Activated CD8-positive, alpha-beta memory T cell treated with anti-CD3 and anti-CD28 coated beads for 1 hour (primary cell): Measurements from ENCODE around the gene TXNDC2.
"Not testable (repeated sequence)": the region's sequence is repeated elsewhere in the genome, so short reads cannot be mapped to it uniquely, and the experiment has no call there.

Experiments used
- DNase-seq, 2 donors: peaks; one replicate each; pipeline ENCODE4 v3.0.0-alpha.2; 2020; ENCODE audit warnings: low read depth in 1 of 2; ENCODE audit errors: extremely low read depth in 1 of 2

Gene TXNDC2

DNA sequence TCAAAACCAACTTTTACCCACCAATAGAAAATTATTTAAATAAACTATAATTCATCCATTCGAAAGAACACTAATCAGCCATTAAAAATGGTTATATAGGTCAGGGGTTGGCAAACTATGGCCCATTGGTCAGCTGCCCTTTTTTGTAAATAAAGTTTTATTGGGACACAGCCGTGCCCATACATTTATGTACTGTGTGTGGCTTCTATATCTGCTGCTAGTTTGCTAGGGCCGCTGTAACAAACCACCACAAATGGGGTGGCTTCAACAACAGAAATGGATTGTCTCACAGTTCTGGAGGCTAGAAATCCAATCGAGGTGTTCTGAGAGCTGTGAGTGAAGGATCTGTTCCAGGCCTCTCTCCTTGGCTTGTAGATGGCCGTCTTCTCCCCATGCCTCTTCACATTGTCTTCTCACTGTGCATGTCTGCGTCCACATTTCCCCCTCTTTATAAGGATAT lies 7.0 kb upstream of the TXNDC2 start:
- no peak for DNase-seq

DNA sequence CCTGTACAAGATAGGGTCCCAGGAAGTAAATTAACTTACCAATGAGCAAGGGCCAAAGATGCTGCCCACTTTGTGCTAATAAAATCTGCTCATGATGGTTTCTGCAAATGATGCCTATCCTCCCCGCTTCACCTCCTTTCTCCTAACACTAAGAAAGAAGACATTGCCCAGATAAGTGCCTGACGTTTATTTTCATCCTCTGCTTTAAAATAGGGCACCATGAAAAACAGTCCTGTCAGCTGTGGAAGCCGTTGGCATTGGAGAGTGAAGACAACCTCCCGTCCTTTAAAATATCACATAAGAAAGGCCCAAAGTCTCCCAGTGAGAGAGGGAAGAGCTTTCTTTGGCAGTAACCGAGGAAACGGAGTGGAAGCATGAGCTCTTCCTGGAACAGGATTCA lies 1.7 kb upstream of the TXNDC2 start:
- DNase-seq = no peak

DNA sequence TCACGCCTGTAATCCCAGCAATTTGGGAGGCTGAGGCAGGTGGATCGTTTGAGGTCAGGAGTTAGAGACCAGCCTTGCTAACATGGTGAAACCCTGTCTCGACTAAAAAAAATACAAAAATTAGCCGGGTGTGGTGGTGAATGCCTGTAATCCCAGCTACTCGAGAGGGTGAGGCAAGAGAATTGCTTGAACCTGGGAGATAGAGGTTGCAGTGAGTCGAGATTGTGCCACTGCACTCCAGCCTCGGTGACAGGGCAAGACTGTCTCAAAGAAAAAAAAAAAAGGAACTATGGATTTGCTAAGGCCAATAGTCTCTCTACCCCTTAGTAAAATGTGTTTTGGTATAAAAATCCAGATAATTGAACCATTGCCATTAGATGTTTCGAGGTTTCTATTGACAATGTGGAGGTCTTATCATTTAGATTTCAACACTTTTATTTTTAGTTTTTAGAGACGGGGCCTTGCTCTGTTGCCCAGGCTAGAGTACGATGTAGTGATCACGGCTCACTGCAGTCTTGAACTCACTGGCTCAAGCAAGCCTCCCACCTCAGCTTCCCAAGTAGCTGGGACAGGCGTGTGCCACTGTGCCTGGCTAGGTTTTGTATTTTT lies 1.1 kb upstream of the TXNDC2 start:
- no peak for DNase-seq

DNA sequence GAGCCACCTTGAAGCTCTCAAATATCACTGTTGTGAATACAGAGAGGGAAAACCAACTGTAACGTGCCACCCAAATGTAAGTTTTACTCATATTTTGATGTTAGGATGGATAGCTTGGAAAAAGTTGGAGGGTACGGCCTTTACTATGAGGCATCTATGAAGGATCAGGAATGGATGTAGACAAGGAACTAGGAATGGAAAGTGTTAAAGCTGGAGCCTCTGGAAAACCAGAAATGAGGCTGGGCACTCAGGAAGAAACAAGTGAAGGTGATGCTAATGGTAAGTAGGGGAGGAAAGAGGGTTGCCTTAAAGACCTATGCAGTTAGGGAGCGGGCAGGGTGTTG lies 204 bp downstream of the TXNDC2 start:
- no peak for DNase-seq

DNA sequence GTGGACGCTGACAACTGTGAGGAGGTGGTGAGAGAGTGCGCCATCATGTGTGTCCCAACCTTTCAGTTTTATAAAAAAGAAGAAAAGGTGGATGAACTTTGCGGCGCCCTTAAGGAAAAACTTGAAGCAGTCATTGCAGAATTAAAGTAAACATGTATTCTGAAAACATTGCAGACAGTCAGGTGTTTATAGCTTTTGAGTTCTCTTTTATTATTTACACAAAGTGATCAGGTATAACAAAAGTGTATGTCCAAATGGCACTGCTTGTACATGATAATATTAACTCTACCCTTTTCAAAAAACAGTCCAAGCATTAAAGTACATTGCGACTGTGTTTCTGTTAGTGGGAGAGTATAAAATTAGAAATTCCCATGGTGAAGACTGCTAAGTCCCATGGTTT lies 2.2 kb downstream of the TXNDC2 start:
- no peak for DNase-seq

DNA sequence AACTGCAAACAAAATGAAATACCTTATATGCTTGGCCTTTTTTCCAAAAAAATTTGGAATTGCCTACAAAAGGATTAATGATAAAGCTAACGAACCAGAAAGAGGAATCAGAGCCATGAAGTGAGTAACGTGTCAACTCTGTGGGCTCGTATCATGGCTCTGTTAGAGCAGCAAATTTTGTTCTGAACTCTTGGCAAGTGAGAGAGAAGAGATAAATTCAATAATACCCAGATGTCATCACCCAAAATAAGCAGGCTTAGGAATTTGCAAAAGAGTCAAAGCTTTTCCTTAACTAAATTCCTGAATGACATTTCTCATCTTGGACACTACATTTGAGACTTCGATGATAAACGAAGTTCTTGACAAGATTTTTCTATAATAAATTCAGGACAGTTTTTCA lies 4.4 kb downstream of the TXNDC2 start:
- DNase-seq = no peak

DNA sequence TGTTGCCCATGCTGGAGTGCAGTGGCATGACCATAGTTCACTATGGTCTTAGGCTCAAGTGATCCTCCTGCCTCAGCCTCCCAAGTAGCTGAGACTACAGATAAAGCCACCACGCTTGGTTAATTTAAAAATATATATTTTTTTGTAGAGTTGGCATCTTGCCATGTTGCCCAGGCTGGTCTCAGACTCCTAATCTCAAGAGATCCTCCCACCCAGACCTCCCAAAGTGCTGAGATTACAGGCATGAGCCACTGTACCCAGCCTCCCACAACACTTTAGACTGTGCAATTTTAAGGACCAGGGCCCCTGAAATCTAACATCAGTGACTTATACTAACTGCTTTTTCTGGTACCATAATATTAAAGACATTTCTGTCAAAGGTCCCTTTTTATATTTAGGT lies 5.2 kb downstream of the TXNDC2 start:
- no peak for DNase-seq

DNA sequence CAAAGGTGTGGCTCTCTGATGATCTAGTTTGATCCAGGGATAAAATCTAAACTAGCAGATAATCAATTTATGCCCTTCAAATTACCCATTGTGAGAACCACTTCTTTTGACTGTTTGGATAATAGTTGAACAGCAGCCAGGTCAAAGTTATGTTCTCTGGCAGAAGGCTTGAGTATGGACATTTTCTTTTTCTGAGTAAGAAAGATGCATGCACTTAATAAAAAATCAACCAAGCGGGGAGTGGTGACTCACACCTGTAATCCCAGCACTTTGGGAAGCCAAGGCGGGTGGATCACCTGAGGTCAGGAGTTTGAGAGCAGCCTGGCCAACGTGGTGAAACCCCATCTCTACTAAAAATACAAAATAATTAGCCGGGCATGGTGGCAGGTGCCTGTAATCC lies 5.7 kb downstream of the TXNDC2 start:
- not testable (repeated sequence) for DNase-seq

DNA sequence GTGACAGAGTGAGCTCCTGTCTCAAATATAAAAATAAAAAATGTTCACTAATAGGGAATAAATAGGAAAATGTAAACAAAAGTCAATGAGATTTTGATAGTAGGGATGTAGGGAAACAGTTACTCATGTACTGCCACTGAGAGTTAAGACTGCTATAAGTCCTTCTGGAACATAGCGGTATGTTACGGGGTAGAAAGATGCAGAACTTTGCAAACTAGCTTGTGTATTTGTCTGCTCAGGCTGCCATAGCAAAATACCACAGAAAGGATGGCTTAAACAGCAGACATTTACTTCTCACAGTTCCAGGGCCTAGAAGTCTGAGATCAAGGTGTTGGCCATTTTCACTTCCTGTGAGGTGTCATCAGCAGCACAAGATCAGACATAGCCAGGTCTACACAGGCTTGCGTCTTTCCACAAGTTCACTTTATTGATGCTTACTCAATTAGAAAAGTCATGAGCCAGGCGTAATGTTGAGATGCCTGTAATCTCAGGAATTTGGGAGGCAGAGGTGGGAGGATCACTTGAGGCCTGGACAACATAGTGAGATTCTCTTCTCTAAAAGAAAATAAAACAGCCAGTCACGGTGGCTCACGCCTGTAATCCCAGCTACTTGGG lies 8.8 kb downstream of the TXNDC2 start:
- DNase-seq = no peak

DNA sequence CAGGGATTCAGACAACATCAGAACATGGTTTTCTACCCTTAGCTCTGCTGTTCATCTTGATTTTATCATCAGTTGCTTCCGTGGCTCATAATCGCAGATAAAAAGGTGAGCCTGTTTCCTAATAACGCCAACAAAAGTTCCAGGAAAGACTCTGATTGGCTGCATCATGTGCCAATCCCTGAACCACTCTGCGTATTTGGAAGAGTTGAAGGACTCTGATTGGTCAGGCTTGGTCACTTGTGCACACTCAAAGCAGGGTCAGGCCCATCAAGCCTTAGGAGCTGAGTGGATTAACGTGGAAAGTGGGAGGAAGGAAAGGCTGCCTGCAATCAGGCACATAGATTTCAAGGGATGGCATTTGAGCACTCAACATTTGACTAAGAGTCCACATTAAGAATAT lies 11.4 kb downstream of the TXNDC2 start:
- DNase-seq = no peak

DNA sequence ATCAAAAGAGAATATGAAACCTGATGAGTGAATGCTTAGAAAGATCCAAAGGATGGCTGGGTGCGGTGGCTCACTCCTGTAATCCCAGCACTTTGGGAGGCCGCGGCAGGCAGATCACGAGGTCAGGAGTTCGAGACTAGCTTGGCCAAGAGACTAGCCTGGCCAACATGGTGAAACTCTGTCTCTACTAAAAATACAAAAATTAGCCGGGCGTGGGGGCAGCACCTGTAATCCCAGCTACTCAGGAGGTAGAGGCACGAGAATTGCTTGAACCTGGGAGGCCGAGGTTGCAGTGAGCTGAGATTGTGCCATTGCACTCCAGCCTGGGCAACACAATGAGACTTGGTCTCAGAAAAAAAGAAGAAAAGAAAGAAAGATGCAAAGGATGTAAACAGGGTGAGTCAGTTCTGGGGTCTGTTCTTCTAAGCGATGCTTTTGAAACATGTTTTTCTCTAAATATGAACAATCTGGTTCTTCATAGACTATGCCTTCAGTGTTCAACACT lies 12.1 kb downstream of the TXNDC2 start:
- not testable (repeated sequence) for DNase-seq

DNA sequence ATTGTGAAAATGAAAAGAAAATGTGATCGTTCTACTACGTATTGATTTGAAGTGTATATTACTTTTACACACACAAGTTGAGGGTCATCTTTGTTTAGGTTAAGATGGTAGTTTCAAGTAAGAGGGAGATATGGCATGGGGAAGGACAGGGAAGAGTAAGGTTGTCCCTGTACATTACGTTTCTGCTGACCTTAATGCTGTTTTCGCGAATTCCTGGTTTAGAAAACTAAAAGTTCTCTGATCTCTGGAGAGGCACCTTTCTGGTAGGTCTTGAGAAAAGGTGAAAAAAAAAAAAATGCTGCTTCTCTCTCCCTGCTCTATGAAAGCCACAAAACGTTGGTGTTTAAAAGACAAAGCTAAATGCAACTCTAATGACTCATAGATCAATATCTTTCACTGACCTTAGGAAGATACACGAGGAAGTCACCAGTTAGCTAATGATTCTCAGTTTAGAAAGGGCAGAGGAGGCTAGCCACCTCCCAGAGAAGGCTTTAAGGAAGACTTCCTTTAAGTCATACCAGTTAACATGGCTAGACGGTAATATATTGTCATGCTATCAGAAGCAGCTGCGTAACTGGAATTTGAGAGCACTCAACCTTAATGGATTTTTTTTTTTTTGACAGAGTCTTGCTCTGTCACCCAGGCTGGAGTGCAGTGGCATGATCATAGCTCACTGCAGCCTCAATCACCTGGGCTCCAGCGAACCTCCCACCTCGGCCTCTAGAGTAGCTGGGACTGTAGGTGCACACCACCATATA lies 13.2 kb downstream of the TXNDC2 start:
- DNase-seq = no peak

DNA sequence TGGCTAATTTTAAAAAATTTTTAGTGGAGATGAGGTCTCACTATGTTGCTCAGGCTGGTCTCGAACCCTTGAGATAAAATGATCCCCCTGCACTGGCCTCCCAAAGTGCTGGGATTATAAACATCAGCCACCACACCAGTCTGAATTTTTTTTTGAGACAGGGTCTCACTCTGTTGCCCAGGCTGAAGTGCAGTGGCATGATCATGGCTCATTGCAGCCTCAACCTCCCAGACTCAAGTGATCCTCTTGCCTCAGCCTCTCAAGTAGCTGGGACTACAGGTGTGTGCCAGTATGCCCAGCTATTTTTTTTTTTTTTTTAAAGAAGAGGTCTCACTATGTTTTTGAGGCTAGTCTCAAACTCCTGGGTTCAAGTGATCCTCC lies 13.8 kb downstream of the TXNDC2 start:
- DNase-seq = not testable (repeated sequence)

DNA sequence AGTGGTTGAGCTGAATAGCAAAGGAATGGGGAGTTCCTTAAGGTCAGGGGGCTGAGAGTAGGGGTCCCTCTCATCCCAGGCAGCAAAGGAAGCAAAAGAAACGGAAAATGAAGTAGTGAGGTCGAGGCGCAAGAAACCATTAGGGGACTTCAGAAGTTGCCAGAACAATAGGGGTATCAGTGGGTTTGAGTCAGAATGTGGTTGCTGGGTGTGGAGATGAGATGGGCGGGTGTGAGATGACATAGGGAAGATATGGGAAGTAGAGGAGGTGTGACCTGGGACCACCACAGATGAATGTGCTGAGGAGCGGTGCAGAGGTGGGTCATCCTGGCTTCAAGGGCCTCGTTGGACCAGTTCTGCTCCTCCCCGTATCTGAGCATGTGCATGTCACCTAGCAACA lies 14.9 kb downstream of the TXNDC2 start:
- no peak for DNase-seq

DNA sequence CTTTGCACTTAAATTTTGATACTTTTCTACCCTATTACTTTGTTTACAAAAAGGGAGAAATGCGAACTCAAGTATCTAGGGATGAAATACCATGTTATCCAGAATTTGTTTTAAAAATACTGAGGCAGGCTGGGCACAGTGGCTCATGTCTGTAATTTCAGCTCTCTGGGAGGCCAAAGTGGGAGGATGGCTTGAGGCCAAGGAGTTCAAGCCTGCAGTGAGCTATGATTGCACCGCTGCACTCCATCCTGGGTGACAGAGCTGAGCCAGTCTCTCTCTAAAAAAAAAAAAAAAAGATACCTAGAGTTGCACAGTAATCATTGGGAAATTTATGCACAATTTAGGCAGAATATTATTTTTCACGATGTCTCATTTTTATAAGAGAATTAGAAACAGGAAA lies 15.6 kb downstream of the TXNDC2 start:
- DNase-seq = no peak

DNA sequence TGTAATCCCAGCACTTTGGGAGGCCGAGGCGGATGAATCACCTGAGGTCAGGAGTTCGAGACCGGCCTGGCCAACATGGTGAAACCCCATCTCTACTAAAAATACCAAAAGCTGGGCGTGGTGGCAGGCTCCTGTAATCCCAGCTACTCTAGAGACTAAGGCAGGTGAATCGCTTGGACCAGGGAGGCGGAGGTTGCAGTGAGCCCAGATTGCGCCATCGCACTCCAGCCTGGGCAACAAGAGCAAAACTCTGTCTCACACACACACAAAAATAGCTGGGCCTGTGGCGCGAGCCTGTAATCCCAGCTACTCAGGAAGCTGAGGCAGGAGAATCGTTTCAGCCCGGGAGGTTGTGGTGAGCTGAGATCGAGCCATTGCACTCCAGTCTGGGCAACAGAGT lies 16.5 kb downstream of the TXNDC2 start:
- DNase-seq = not testable (repeated sequence)

DNA sequence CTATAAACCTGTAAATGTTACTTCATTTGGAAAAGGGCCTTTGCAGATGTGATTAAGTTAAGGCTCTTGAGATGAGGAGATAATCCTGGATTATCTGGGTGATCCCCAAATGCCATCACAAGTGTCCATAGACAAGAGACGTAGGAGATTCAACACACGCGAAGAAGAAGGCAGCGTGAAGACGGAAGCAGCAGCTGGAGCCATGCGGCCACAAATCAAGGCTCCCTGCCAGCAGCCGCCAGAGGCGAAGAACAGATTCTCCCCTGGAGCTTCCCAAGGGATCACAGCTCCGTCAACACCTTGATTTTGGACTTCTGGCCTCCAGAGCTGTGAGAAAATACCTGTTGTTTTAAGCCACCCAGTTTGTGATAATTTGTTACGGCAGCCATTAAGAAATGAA lies 17.1 kb downstream of the TXNDC2 start:
- DNase-seq = no peak

DNA sequence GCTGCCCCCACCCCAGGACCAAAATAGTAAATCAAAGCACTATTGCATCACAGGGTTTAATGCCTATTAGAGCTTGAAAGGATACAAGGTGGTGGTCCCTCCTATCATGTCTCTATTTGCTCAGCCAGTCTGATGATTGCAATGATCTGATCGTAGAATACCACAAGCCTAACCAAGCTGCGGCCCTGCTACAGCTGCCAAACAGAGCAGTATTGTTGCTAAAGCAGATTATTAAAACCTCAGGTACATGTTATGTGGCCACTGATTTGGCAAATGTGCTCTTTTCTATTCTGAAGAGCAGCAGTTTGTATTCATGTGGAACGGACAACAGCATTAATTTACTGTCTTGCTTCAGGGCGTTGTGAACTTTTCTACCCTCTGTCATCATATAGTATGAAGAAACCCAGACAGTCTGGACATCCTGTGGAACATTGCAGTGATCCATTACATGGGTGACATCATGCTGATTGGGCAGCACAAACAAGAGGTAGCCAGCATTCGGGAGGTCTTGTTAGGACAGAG lies 19.7 kb downstream of the TXNDC2 start:
- no peak for DNase-seq

DNA sequence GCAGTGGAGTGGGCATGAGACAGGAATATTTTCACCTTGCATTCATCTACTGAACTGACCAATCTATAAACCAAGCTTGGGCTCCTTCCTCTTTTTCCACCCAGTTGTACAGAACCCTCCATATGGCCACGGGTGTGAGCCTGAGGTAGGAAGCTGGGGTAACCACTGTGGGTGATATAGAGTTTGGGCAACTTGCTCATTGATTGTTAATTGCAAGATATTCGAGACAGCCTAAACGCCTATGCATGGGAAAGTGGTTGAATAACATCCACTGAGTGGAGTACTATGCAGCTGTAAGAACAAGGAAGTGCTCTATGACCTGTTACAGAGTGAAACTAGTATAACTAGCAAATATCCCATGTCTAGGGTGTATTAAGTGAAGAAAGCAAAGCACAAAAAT lies 20.7 kb downstream of the TXNDC2 start:
- no peak for DNase-seq

DNA sequence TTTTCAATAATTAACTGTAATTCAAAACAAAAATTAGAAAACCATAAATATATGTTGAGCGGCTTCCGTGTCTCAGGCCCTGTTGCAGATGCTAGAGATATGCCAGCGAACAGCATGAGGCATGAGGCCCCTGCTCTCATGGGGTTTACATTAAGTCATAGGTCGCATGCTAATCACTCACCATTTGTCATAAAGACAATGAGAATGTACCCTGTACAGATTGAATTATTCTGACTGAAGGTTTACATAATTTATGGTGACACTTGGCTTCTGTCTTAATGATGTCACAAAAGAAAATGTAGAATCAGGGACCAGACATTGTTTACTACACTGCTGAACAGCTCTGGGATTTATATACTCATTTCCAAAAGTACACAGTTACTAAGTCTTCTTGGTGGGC lies 22.1 kb downstream of the TXNDC2 start:
- no peak for DNase-seq

DNA sequence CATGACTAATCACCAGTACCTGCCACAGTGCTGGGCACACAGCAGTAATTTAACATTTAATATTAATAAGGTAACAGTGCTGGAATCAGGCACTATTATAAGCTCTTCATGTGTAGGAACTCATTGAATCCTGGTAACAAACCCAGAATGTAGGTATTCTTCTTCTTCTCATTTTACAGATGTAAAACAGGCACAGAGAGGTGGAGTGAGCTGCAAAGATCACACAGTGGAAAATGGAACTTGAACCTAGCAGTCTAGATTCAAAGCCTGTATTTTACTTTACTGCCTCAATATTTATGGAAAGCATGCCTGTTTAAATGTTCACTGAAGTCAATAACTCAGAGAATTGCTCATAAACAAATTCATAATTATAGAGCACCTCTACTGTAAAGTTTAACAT lies 24.3 kb downstream of the TXNDC2 start:
- no peak for DNase-seq

DNA sequence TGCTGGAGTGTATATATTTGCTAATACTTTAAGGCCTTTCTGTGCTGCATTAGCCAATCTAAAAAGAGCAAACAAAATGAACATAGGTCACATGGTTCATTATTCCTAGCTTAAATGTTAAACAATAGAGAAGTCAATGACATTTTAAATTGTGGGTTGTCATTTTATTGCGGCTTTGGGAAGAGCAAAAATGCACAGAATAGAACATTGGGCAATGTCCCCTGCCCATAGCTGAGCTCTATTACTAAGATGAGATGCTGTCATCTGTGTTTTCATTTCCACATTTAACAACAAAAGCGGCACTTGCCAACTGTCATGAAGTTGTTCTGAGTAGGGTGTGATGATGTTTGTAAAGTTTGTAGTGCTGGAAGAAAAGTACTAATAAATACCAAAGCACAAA lies 24.9 kb downstream of the TXNDC2 start:
- DNase-seq = no peak
